NB4 (cell line): ENCODE data around the gene KIRREL1.

ENCODE experiments used
- POLR2A ChIP-seq: IDR thresholded peaks from 2 replicates; pipeline ENCODE4 v1.6.1; 2011; ENCODE audit warnings: mild to moderate bottlenecking; ENCODE audit not compliant: insufficient read length; ENCODE audit errors: extremely low read depth
- TF ChIP-seq, protein P1 (sequence below): IDR thresholded peaks from one replicate; pipeline ENCODE4 v1.5.1; 2012; ENCODE audit warnings: low read depth, low read length
- TF ChIP-seq, protein P2 (sequence below): IDR thresholded peaks from 2 replicates; pipeline ENCODE4 v1.6.1; 2011; ENCODE audit warnings: low read depth, low read length

DNA sequence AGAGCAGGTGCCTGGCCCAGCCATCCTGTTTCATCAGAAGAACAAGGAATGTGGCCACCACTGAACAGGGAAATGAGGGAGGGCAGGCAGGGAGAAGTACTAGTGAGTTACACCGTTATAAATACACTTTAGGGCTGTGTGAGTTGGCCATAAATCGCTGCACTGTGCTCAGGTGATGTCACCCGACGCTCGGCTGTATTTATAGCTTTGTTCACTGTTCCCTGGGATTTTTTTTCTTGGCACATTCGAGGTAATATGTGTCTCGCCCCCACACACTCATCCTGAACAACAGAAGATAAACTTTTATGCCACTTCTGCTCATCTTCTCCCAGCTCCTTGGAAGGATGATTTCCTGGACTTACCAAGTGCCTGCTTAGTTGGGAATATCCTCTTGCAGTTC is 9.0 kb upstream of the KIRREL1 start:
- TF ChIP-seq, protein P1, sequence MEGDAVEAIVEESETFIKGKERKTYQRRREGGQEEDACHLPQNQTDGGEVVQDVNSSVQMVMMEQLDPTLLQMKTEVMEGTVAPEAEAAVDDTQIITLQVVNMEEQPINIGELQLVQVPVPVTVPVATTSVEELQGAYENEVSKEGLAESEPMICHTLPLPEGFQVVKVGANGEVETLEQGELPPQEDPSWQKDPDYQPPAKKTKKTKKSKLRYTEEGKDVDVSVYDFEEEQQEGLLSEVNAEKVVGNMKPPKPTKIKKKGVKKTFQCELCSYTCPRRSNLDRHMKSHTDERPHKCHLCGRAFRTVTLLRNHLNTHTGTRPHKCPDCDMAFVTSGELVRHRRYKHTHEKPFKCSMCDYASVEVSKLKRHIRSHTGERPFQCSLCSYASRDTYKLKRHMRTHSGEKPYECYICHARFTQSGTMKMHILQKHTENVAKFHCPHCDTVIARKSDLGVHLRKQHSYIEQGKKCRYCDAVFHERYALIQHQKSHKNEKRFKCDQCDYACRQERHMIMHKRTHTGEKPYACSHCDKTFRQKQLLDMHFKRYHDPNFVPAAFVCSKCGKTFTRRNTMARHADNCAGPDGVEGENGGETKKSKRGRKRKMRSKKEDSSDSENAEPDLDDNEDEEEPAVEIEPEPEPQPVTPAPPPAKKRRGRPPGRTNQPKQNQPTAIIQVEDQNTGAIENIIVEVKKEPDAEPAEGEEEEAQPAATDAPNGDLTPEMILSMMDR: no peak
- no peak for TF ChIP-seq POLR2A
- TF ChIP-seq, protein P2, sequence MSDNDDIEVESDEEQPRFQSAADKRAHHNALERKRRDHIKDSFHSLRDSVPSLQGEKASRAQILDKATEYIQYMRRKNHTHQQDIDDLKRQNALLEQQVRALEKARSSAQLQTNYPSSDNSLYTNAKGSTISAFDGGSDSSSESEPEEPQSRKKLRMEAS: no peak
